Stimulated activated CD8-positive, alpha-beta memory T cell treated with anti-CD3 and anti-CD28 coated beads, Interleukin-4, amount 100 ng/mL, for 4 hours (primary cell): Measurements from ENCODE around the gene SNRPA.
A peak's percentile ranks its signal among the peaks of the same experiment; 100 is the strongest.

Experiments
- DNase-seq, 2 donors: peaks; one replicate each; pipeline ENCODE4 v3.0.0-alpha.2; 2020; ENCODE audit warnings: low read depth in 2 of 2, low spot score in 1 of 2

The SNRPA gene

DNA sequence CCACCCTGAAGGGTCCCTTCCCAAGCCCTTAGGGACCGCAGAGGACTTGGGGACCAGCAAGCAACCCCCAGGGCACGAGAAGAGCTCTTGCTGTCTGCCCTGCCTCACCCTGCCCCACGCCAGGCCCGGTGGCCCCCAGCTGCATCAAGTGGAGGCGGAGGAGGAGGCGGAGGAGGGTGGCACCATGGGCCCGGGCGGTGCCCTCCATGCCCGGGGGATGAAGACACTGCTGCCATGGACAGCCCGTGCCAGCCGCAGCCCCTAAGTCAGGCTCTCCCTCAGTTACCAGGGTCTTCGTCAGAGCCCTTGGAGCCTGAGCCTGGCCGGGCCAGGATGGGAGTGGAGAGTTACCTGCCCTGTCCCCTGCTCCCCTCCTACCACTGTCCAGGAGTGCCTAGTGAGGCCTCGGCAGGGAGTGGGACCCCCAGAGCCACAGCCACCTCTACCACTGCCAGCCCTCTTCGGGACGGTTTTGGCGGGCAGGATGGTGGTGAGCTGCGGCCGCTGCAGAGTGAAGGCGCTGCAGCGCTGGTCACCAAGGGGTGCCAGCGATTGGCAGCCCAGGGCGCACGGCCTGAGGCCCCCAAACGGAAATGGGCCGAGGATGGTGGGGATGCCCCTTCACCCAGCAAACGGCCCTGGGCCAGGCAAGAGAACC lies 49.5 kb downstream of the SNRPA start:
- DNase-seq, result no peak

DNA sequence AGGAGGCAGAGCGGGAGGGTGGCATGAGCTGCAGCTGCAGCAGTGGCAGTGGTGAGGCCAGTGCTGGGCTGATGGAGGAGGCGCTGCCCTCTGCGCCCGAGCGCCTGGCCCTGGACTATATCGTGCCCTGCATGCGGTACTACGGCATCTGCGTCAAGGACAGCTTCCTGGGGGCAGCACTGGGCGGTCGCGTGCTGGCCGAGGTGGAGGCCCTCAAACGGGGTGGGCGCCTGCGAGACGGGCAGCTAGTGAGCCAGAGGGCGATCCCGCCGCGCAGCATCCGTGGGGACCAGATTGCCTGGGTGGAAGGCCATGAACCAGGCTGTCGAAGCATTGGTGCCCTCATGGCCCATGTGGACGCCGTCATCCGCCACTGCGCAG lies 50.0 kb downstream of the SNRPA start:
- DNase-seq, result no peak

DNA sequence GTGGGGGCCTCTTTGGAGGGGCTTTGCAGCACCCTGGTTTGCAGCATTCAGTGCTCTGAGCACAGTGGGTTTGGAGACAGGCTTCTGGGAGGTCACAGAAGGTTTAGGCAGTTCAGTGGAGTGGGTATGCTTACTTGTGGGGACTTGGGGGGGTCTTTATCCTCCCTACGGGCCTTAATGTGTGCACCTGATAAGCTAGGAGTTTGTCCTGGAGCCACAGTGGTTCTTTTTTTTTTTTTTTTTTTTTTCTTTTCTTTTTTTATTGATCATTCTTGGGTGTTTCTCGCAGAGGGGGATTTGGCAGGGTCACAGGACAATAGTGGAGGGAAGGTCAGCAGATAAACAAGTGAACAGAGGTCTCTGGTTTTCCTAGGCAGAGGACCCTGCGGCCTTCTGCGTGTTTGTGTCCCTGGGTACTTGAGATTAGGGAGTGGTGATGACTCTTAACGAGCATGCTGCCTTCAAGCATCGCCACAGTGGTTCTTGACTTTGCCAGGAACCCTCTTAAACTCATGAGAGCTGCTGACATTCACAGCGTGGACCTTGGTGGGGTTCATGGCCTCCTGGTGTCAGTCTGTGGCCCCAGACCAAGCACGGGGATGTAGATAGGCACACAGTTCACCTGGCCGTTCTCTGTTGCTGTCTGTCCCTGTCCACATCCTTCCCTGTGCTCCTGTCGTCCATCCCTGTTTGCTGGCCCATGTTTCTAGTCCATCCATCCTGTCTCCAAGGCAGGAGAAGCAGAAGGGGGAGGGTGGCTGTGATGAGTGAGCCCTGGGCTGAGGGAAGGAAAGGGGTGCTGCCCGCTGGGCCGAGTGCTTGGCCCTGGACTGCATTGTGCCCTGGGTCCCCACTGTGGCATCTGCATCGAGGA lies 50.7 kb downstream of the SNRPA start:
- no peak for DNase-seq

DNA sequence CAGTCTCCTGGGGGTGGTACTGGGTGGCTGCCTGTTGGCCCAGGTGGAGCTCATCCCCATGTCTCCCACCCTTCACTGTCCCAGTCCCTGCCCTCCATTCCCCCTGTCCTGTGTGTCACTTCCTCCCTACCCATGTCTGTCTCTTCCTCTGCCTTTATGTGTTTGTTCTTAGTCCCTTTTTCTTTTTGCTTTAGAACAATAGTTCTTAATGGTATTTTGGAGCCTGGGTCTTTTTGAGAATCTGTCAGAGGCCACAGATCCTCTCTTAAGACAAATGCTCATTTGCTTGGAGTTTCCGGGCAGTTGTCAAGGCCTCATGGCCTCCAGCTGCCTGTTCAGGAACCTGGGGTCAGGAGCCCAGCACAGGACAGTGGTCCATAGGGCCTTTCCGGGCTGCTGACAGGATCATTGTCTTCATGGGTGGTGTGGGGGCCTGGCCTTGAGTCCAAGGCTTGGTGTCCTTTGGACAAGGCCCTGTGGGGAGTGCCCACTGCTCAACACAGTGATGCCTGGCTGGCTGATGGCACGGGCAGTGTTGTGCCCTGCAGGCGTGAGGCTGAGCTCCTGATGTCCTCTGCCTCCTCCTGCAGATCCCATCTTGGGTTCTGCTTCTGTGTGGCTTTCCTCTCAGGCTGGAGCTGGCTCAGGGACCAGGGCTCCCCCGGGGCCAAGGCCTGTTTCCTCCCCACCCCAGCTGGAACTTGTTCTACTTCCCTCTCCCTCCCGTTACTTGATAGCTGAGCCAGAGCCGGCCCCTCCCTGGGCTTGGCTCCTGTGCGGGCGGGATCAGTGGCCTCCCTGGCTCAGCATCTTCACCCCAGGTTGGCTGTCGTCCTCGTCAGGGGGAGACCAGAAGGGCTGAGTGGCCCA lies 51.5 kb downstream of the SNRPA start:
- no peak for DNase-seq

DNA sequence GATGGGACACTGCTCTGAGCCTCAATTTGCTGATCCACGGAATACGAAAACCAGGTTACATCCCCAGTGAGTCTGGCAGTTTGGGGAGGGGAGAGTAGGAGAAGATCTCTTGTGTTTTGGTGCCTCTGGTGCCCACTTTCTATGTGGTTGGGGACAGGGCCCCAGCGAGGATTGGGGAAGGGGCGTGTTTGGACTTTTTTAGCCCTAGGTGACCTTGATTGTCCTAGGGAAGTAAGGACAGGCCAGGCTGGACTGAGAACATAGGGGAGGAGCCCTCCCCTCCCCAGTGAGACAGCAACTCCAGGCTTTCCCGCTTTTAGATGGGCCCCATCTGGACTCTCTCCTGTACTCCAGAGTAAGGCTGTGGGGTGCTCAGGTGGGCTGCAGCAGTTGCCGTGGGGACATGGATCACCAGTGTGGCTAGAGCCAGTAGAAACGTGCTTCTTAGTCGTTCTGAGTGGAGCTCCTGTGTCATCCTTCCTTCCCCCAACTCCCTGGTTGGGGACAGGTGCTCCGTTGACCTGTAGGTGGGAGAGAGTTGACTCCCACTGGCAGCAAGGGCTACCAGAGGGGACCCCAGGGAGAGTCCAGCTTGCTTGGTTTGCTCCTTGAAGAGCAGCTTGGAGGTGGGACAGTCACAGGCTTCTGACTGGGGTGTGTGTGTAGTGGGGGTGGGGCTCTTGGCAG lies 52.3 kb downstream of the SNRPA start:
- no peak for DNase-seq

DNA sequence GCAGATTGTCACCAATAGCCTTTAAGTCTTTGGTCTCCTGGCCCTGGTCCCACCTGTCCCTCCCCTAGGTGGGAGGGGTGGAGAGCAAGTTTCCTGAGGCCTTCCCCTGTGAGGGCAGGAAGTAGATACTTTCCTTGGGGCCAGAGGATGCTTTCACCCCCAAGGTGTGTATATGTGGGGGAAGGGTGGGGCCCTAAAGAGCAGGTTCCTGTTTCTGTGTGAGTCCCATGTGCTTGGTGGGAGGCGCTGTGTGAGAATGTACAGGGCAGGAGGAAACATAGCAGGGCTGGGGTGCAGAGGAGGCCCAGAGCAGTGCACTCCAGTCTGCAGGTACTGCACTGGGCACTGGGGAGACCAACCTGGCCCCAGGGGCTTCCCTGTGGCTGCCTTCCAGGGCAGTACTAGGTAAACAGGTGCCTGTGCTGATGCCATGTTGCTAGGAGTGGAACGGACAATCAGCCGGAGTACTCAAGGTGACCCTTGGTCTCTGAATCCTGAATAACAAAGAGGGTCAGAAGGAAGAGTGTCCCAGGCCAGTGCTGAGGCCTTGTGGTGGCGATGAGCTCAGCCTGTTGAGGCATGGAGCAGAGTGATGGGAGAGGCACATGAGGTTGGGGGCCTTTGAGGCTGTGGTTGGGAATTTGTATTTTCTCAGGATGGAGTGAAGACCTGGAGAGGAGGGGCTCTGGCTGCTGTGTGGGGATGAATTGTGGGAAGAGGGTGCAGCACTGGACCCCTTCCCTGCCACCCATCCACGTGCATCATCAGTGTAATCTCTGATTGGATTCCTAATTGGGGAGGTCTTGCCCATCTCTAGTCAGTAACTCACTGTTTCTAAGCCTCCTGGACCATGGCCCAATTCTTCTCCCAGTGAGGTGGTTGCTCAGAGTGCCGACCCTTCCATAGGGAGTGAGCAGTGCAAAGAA lies 53.1 kb downstream of the SNRPA start:
- DNase-seq, result no peak

DNA sequence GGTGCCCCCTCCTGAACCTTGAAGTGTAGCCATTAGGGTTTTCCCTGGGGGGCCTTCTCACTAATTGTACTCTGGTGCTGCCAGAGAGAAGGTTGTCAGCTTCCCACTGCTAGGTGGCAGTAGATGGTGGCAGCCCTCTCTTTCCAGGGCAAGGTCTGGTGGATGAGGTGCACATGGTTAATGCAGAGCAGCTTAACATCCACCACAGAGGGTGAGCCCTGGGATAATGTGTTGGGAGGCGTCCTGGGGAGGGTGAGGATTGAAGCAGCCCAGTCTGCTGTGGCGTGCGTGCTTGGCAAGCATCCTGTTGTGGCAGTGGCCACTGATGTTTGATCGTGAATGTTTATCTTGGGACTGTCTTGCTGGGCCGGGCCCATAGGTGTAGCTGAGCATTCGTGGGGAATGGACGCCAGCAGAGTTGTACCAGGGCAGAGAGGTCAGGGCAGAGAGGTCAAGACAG lies 53.8 kb downstream of the SNRPA start:
- no peak for DNase-seq

DNA sequence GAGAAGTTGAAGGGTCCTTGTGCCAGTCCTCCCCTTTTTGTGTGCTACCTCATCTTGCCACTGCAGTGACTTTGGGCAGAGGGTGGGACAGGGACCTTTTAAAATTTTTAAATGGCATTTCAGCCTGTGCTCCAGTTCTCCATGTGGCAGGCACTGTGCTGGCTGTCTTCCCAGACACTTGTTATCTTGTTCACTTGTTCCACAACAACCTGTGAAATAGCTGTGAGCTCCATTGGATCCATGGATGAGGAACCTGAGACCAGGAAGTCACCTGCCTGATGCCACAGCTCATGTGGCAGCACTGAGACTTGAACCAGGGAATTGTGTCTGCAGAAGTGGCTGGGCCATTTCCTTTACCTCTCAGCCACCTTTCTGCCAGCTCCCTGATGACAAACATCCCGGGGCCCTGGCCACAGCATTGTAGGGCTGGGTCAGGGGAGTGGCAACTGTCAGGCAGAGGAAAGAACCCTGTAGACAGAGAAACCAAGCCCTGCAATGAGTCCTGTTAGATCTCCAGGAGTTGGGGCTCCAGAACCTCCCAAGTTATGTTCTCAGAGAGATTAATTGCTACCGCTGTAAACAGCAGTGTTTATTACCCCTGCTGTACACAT lies 54.4 kb downstream of the SNRPA start:
- DNase-seq, result no peak

DNA sequence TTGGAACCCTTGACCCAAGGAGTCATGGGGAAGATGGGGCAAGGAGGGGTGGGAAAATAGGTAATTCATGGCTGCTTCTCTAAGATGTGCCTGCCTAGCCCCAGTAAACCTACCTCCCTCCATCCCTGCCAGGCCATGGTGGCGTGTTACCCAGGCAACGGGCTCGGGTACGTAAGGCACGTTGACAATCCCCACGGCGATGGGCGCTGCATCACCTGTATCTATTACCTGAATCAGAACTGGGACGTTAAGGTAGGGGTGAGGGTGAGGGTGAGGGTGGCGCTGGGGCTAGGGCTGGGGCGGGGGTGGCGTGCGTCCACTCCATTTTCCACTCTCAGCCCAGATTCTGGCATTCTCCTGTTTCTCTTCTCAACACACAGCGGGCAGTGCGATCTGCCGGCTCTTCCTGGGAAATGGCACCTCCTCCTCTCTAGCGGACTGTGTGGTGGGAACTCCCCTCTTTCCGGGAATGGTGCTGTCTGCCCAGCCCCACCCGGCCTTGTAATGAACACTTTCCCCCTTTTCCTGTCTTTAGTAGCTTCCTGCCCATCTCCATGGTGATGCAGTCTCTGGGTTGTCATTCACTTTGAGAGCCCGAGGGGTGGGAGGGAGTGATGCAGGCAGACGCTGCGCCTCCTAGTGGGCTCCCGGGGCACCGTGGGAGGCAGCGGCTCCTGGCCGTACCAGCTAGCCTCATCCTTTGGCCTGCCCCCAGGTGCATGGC lies 55.6 kb downstream of the SNRPA start:
- peak; percentile 35 to 52 for DNase-seq

DNA sequence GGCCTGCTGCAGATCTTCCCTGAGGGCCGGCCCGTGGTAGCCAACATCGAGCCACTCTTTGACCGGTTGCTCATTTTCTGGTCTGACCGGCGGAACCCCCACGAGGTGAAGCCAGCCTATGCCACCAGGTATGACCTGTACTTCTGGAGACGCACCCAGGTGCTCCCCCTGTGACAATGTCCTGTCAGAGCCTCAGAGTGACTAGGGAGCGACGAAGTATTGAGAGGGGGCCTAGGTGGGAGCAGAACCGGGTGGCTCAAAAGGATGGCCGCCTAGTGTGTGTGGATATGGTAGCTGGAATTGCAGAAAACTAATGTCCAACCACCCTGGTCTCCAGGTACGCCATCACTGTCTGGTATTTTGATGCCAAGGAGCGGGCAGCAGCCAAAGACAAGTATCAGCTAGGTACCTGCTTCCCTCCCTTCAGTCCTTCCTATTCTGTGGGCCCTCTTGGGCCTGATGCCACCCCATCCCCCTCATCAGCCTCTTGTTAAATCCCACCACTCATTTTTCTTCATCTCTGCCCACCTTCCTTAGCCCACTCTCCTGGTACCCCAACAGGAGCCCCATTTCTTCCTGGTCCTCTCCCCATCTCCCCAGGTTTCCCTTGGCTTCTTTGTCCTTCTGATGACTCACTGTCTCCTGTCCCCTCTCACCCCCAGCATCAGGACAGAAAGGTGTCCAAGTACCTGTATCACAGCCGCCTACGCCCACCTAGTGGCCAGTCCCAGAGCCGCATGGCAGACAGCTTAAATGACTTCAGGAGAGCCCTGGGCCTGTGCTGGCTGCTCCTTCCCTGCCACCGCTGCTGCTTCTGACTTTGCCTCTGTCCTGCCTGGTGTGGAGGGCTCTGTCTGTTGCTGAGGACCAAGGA lies 56.4 kb downstream of the SNRPA start:
- DNase-seq, result no peak

DNA sequence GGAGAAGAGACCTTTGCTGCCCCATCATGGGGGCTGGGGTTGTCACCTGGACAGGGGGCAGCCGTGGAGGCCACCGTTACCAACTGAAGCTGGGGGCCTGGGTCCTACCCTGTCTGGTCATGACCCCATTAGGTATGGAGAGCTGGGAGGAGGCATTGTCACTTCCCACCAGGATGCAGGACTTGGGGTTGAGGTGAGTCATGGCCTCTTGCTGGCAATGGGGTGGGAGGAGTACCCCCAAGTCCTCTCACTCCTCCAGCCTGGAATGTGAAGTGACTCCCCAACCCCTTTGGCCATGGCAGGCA lies 57.0 kb downstream of the SNRPA start:
- no peak for DNase-seq

DNA sequence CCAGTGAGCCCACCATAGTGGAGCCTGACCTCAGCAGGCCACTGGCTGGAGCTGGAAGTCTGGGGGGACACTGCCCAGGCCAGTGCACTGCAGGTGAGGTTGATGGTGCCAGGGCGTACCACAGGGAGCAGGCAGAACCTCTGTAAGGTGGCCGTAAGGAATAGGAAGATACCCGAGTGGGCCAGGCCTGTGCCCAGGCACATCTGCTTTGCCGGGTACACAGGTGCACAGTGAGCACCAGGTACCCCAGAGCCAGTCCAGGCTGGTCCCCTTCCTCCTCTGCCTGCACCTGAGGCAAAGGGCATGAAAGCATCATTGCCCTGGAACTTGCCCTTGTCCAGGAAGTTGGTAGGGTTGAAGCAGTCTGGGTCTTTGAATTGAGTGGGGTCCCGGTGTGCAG lies 57.5 kb downstream of the SNRPA start:
- DNase-seq, result no peak

DNA sequence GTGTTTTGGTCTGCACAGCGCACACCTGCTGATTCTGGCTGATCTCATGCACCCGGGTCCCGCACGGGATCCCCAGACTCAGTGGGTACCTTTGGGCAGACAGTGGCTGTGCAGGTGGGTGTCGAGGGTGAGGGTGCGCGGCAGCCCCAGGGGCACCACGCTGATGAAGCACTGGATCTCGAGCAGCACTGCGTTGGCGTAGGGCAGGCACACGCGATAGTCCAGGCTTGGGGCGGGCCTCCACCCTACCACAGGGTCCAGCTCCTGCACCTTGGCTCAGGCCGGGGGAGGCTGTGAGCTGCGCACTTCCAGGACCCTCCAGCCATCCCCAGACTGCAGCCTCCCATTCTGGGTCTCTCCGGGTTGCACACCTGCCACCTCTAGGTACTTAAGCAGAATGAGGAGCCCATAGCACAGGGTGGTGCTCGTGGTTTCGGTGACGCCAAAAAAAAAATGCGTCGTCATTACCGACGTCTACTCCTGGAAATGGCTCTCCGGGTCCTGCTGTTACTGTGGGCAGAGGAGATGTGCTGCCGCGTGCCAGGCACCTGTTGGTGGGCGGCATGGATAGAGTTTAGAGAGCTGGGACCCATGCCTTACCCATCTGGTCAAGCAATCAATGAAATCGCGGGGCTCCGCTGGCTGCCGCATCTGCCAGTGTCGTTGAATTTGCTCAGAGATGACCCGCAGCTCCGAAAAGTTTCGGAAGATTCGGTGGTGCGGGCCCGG lies 58.5 kb downstream of the SNRPA start:
- no peak for DNase-seq

DNA sequence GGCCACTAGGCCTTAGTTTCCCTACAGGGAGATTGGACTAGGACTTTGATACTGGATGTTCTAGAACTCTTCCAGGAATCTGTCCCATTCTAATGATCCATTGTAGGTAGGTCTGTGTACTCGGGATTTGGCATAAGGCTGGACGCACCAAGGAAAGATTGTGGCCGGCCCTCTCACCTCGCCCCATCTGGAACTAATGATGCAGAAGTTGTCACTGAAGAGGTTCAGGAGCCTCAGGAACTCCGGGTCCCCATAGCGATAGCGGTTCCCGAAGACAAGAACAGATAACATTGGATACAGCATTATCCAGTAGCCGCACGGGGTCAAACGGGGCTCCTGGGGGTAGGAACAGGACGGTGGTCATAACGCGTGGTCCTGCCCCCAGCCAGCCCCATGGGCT lies 59.2 kb downstream of the SNRPA start:
- no peak for DNase-seq

DNA sequence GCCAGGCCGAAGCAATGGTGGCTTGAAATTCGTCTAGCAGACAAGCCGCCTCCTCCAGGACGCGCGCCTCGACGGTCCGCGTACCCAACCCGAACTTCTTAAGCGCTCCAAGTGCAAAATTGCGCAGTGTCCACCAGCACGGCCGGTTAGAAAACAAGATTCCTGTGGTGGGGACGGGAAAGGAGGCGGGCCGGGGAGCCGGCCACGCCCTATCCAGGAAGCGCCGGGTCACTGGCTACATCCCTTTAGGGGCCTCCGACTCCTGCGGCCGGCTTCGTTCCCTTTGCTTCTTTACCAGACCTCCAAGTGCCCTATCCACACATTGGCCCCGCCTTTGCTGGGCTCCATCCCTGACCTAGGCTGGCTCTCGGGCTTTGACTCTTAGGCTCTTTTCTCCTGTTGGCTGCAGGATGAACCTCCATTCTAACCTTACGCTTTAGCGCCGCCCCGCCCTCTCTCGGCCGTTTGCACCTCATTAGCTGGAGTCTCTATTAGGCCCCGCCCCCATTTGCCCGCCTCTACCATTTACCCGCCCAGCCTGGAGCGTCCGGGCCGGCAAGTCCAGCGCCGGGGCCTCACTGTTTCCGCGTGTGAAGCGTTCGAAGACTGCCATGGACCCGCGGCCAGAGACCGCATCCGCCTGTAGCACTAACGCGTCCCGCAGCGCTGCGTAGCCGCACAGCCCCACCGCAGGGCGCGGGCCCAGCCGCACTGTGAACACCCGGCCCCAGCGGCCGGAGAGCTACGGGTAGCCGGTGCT lies 59.8 kb downstream of the SNRPA start:
- DNase-seq, result peak in 1 of 2 donors; percentile 17

DNA sequence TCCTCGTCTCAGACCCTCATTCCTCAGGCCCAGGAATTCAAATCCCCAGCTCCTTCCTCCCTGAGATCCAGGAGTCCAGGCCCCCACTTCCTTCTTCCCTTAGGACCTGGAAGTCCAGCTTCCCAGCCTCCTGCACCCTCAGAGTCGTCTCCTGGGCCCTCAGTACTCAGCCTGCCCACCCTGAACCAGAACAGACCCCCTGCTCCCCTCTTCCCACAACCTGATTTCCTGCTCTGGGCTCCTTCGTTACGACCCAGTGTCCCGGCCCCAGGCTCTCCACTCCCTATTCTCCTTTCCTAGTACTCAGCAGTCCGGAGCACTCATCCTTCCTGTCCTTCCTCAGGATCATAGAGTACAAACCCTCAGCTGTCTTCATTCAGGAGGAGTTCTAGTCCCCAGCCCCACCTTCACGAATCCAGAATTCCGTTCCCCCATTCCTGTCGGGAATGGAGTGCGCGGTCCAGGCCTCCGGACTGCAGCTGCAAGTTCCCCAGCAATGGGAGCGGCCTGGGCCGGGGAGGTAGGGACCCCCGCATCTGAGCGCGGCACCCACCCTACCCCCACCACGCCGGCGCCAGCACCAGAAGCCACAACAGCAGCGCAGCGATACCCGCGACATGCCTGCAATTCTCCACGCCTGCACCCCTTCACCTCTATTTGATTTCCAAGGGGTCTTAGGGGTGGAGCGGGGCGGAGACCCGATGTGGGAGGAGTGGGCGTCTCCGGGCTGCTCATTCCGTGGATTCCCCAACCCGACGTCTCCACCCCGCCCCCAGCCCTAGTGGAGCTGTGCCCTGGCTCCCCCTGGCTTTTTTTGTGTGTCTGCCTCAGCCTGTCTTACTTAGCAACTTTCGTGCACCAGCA lies 60.7 kb downstream of the SNRPA start:
- DNase-seq, result no peak
